Measurements from ENCODE around the gene CRB2.
"Not testable (repeated sequence)": the region's sequence is repeated elsewhere in the genome, so short reads cannot be mapped to it uniquely, and the experiment has no call there.

DNA sequence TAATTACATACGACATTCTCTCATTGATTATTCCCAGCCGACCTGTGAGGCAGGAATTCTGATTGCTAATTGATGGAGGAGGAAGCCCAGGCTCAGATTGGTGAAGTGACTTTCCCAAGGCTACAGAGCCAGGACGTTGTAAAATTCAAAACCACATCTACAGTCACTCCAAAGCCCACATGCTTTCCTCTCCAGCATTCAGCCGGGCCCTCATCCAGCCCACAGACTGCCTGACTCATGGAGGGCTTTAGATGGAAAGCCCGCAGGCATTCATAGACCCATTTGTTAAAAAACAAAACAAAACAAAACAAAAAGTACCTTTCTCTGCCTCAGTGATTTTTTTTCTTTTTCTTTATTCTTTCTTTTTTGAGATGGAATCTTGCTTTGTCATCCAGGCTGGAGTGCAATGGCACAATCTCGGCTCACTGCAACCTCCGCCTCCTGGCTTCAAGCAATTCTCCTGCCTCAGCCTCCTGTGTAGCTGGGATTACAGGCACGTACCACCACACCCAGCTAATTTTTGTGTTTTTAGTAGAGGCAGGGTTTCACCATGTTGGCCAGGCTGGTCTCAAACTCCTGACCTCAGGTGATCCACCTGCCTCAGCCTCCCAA lies 22.8 kb upstream of the CRB2 start:
- TF ChIP-seq CTCF (conservative IDR thresholded peaks at IDR 0.05; ENCODE audit: low read depth, low read length); MAZ (IDR thresholded peaks at IDR 0.05; ENCODE audit: borderline replicate concordance, low read depth, low read length); RAD21 (IDR thresholded peaks at IDR 0.05; ENCODE audit: low read length); POLR2A (IDR thresholded peaks at IDR 0.05; ENCODE audit: low read depth, low read length); RFX5 (IDR thresholded peaks at IDR 0.05; ENCODE audit: low read depth, low read length); MXI1 (IDR thresholded peaks at IDR 0.05; ENCODE audit: borderline replicate concordance, low read depth, low read length); ELK1 (IDR thresholded peaks at IDR 0.05; ENCODE audit: borderline replicate concordance, low read depth, low read length); CEBPB (IDR thresholded peaks at IDR 0.05; ENCODE audit: low read depth, low read length); SMC3 (IDR thresholded peaks at IDR 0.05; ENCODE audit: low read depth, low read length): not testable (repeated sequence)
- TF ChIP-seq, protein P1, sequence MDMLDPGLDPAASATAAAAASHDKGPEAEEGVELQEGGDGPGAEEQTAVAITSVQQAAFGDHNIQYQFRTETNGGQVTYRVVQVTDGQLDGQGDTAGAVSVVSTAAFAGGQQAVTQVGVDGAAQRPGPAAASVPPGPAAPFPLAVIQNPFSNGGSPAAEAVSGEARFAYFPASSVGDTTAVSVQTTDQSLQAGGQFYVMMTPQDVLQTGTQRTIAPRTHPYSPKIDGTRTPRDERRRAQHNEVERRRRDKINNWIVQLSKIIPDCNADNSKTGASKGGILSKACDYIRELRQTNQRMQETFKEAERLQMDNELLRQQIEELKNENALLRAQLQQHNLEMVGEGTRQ (IDR thresholded peaks at IDR 0.05; ENCODE audit: low read depth, low read length) = not testable (repeated sequence)

Measured in IMR-90 (cell line).